Hepatocyte (in vitro differentiated cells): ENCODE results near the gene TSGA10IP. TPM values are rescaled to one million over a fixed set of nuclear protein-coding genes. Genes with fewer than 3 reads are reported as not detected.

Experiments
- DNase-seq: peaks from one replicate; pipeline ENCODE4 v3.0.0-alpha.2; 2016; ENCODE audit warnings: low spot score
- H2AFZ ChIP-seq: fragments of 200-600 bp; sonication (generic); 2 replicates; pipeline ENCODE4 v1.6.0; 2016; ENCODE audit warnings: antibody characterized with exemption, mild to moderate bottlenecking
- H3K27ac ChIP-seq: fragments of 200-600 bp; sonication (generic); 2 replicates; pipeline ENCODE4 v1.5.1; 2016; ENCODE audit warnings: mild to moderate bottlenecking
- H3K27me3 ChIP-seq: fragments of 200-600 bp; sonication (generic); 2 replicates; pipeline ENCODE4 v1.6.1; 2016
- H3K36me3 ChIP-seq: fragments of 200-600 bp; sonication (generic); replicated peaks from 2 replicates; pipeline ENCODE4 v1.5.1; 2016; ENCODE audit warnings: low read depth; ENCODE audit not compliant: insufficient read depth
- H3K4me1 ChIP-seq: fragments of 200-600 bp; sonication (generic); 2 replicates; pipeline ENCODE4 v1.5.1; 2016; ENCODE audit warnings: mild to moderate bottlenecking, moderate library complexity; ENCODE audit not compliant: insufficient read depth
- H3K4me2 ChIP-seq: fragments of 200-600 bp; sonication (generic); 2 replicates; pipeline ENCODE4 v1.6.0; 2016
- H3K4me3 ChIP-seq: fragments of 200-600 bp; sonication (generic); 2 replicates; pipeline ENCODE4 v1.5.1; 2016; ENCODE audit warnings: mild to moderate bottlenecking
- H3K79me2 ChIP-seq: fragments of 200-600 bp; sonication (generic); 2 replicates; pipeline ENCODE4 v1.6.0; 2017; ENCODE audit warnings: mild to moderate bottlenecking
- H3K9me2 ChIP-seq: fragments of 200-600 bp; sonication (generic); replicated peaks from 2 replicates; pipeline ENCODE4 v1.6.0; 2017; ENCODE audit warnings: mild to moderate bottlenecking; ENCODE audit not compliant: insufficient read depth
- H3K9me3 ChIP-seq: fragments of 200-600 bp; sonication (generic); 2 replicates; pipeline ENCODE4 v1.5.1; 2016; ENCODE audit warnings: low read depth, mild to moderate bottlenecking
- H4K20me1 ChIP-seq: fragments of 200-600 bp; sonication (generic); 2 replicates; pipeline ENCODE4 v1.6.0; 2016; ENCODE audit warnings: mild to moderate bottlenecking; ENCODE audit not compliant: insufficient read depth, poor library complexity, severe bottlenecking
- EZH2 ChIP-seq: fragments of 200-600 bp; sonication (generic); IDR thresholded peaks from 2 replicates; pipeline ENCODE4 v1.6.1; 2016; ENCODE audit warnings: antibody characterized with exemption, mild to moderate bottlenecking, borderline replicate concordance
- EZH2phosphoT487 ChIP-seq: fragments of 200-600 bp; sonication (generic); IDR thresholded peaks from one replicate; pipeline ENCODE4 v1.6.1; 2018; ENCODE audit warnings: antibody characterized with exemption, mild to moderate bottlenecking, low read depth, moderate library complexity; ENCODE audit not compliant: unreplicated experiment, severe bottlenecking
- WGBS: methylation state at CpG from one replicate; pipeline ENCODE4 v1.1.6; 2016; ENCODE audit warnings: low lambda C conversion rate; ENCODE audit errors: missing lambda C conversion rate; 5-methylcytosine and 5-hydroxymethylcytosine counted together
- polyA plus RNA-seq: library from polyadenylated mRNA; unstranded; fragments of >200 nt; fragmentation: Nextera tagmentation; extraction: Ambion mirVana; gene quantifications from 2 replicates; pipeline ENCODE4 v1.2.1, GENCODE V29; 2016
- total RNA-seq: library from RNA; depleted of rRNA; stranded (reverse); fragments of >200 nt; gene quantifications from 2 replicates; pipeline ENCODE4 v1.2.3, GENCODE V29; 2014
- TF ChIP-seq, protein P1 (sequence below): fragments of 200-600 bp; sonication (generic); IDR thresholded peaks from 2 replicates; pipeline ENCODE4 v1.5.1; 2016; ENCODE audit warnings: antibody characterized with exemption, mild to moderate bottlenecking; ENCODE audit not compliant: poor library complexity

The TSGA10IP gene
- total and polyA plus RNA-seq, 2 experiments from 2014 or later = not detected

DNA sequence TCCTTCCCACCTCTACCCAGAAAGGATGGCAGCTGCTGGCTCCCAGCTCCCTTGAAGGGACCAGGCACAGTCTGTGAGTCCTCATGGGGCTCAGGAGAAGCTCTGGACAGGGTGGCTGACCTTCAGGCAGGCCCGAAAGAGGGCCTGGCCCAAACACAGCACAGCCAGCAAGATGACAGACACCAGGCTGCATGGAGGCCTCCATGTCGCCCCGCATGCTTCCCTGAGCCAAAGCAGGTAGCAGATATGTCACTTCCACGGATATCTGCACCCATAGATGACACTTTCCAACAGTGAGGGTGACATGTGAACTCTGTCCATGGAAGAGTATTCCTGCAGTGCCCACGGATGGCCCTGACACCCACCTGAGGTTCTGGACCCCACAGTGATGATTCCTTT is 38.3 kb downstream of the TSGA10IP start:
- Histone ChIP-seq H4K20me1 (no peaks in the 10 kb centered on the region), H3K9me2 (no peaks in the 10 kb centered on the region), H2AFZ (no peak overlapping the region), H3K27me3 (no peaks in the 10 kb centered on the region), H3K9me3 (no peaks in the 10 kb centered on the region), H3K79me2 (no peaks in the 10 kb centered on the region), H3K27ac (no peak overlapping the region), H3K4me1 (no peaks in the 10 kb centered on the region), H3K4me2 (no peak overlapping the region), H3K36me3 (no peaks in the 10 kb centered on the region), H3K4me3 (no peak overlapping the region)
- TF ChIP-seq, protein P1, sequence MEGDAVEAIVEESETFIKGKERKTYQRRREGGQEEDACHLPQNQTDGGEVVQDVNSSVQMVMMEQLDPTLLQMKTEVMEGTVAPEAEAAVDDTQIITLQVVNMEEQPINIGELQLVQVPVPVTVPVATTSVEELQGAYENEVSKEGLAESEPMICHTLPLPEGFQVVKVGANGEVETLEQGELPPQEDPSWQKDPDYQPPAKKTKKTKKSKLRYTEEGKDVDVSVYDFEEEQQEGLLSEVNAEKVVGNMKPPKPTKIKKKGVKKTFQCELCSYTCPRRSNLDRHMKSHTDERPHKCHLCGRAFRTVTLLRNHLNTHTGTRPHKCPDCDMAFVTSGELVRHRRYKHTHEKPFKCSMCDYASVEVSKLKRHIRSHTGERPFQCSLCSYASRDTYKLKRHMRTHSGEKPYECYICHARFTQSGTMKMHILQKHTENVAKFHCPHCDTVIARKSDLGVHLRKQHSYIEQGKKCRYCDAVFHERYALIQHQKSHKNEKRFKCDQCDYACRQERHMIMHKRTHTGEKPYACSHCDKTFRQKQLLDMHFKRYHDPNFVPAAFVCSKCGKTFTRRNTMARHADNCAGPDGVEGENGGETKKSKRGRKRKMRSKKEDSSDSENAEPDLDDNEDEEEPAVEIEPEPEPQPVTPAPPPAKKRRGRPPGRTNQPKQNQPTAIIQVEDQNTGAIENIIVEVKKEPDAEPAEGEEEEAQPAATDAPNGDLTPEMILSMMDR = no peak
- TF ChIP-seq EZH2phosphoT487 (no peak), EZH2 (no peak)
- DNase-seq = no peak
- WGBS = 88% methylated on average over 5 of the region's 5 CpGs

DNA sequence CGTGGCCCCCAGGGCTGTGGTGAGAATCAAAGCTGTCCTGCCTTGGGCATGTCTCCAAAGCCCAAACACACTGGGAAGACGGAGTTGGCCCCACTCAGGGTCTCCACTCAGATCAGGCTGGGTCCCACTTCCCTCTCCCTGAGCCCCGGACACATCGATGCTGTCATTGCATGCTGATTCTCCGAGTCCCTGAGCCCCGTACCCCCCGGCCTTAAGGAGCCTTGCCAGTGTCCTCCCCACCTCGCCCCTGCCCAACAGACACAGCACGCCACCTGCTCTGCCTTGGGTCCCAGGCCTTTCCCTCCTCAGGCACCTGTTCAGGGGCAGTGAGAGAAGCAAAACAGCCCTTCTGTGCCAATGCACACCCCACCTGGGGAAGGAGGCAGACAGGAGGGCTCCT is 42.1 kb downstream of the TSGA10IP start:
- Histone ChIP-seq H4K20me1 (no peaks in the 10 kb centered on the region), H3K27me3 (no peaks in the 10 kb centered on the region), H3K9me3 (no peaks in the 10 kb centered on the region), H3K4me3 (no peak overlapping the region), H3K27ac (no peak overlapping the region), H3K9me2 (no peaks in the 10 kb centered on the region), H2AFZ (no peak overlapping the region), H3K36me3 (no peaks in the 10 kb centered on the region), H3K79me2 (no peaks in the 10 kb centered on the region), H3K4me1 (no peaks in the 10 kb centered on the region), H3K4me2 (no peak overlapping the region)
- 88% methylated on average over 9 of the region's 9 CpGs for WGBS
- TF ChIP-seq, protein P1 = no peak
- TF ChIP-seq EZH2 = no peak
- no peak for TF ChIP-seq EZH2phosphoT487
- no peak for DNase-seq

DNA sequence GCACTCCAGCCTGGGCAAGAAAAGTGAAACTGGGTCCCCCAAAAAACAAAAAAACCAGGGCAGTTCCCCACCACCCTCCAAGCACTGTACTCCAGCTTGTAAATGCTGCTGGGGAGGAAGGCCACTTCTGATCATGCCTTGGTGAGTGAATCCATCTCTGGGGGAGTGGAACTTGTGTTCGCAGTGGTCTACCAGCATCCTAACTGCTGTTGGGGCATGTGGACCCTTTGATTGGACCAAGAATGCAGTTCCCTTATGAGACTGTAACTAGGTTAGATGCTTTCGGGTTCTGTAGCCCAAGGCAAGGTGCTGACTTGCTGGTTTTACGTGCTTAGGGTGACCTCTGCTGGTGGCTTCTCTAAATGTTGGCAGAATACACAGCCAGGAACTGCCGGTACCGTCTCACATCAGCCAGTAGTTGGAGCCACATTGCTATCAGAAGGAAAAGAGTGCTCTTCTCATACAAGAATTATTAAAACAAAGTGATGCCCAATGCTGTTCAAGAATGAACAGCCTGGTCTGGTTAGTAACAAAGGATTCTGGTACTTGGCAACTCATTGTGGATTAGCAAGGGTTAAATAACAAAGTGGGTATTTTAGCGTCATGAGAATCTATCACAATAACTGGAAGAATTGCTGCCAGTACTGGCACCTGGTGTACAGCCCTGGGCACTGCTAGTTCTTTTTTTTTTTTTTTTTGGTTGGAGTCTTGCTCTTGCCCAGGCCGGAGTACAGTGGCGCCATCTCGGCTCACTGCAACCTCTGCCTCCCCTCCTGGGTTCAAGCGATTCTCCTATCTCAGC is 43.7 kb downstream of the TSGA10IP start:
- H2AFZ ChIP-seq = no peak overlapping the region
- H3K79me2 ChIP-seq = no peaks in the 10 kb centered on the region
- no peaks in the 10 kb centered on the region for H3K27me3 ChIP-seq
- TF ChIP-seq, protein P1 = peak; percentile 99
- TF ChIP-seq EZH2 (no peak), EZH2phosphoT487 (no peak)
- no peaks in the 10 kb centered on the region for H4K20me1 ChIP-seq
- H3K4me2 ChIP-seq = no peak overlapping the region
- H3K9me3 ChIP-seq = no peaks in the 10 kb centered on the region
- WGBS = 44% methylated on average over 10 of the region's 10 CpGs
- no peak overlapping the region for H3K4me3 ChIP-seq
- H3K27ac ChIP-seq = no peak overlapping the region
- no peaks in the 10 kb centered on the region for H3K9me2 ChIP-seq
- no peaks in the 10 kb centered on the region for H3K36me3 ChIP-seq
- DNase-seq = peak; percentile 95
- H3K4me1 ChIP-seq = no peaks in the 10 kb centered on the region

DNA sequence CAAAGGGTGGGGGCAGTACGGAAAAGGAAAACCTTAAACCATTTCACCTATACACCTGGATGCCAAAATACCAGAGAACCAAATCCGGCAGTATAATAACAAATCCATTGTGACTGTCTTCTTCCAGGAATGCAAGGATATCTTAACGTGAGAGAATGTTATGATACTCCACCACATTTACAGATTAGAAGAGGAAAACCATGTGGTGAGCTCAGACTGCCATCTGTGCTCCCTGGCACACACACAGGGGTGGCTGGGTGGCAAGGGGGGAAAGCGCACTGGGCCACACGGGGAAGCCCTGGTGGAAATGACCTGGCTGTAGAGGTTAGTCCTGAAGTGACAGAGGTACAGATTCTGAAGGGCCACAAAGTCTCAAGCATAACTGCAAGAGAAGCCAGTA is 46.8 kb downstream of the TSGA10IP start:
- H4K20me1 ChIP-seq = no peaks in the 10 kb centered on the region
- no peak overlapping the region for H3K4me2 ChIP-seq
- H3K27ac ChIP-seq = no peak overlapping the region
- no peak for DNase-seq
- H2AFZ ChIP-seq = no peak overlapping the region
- H3K9me3 ChIP-seq = no peaks in the 10 kb centered on the region
- no peak overlapping the region for H3K4me3 ChIP-seq
- H3K9me2 ChIP-seq = no peaks in the 10 kb centered on the region
- H3K36me3 ChIP-seq = no peaks in the 10 kb centered on the region
- WGBS = 93% methylated on average over 5 of the region's 5 CpGs
- H3K27me3 ChIP-seq = no peaks in the 10 kb centered on the region
- H3K79me2 ChIP-seq = no peaks in the 10 kb centered on the region
- TF ChIP-seq, protein P1 = no peak
- TF ChIP-seq EZH2 = no peak
- no peak for TF ChIP-seq EZH2phosphoT487
- H3K4me1 ChIP-seq = no peaks in the 10 kb centered on the region
